Lower lobe of right lung (tissue), 2 donors: Measurements from ENCODE around the gene ZRANB2. TPM values are rescaled to one million over a fixed set of nuclear protein-coding genes. Genes with fewer than 3 reads are reported as not detected.

Experiments used
- ATAC-seq, 2 donors: fragments of 200-7000 bp; cut with Tn5 transposase; one replicate each; pipeline ENCODE4 v1.9.1; 2020 to 2022; ENCODE audit warnings: mild to moderate bottlenecking in 2 of 2, moderate library complexity in 2 of 2
- DNase-seq: peaks from one replicate; pipeline ENCODE4 v3.0.0-alpha.2; 2020
- H3K27ac ChIP-seq: fragments of 200-600 bp; one replicate; pipeline ENCODE4 v1.8.0; 2022
- H3K27me3 ChIP-seq: fragments of 200-600 bp; one replicate; pipeline ENCODE4 v1.8.0; 2022; ENCODE audit warnings: low read depth
- H3K36me3 ChIP-seq: fragments of 200-600 bp; one replicate; pipeline ENCODE4 v1.8.0; 2022; ENCODE audit warnings: mild to moderate bottlenecking
- H3K4me1 ChIP-seq: fragments of 200-600 bp; one replicate; pipeline ENCODE4 v1.8.0; 2022
- H3K4me3 ChIP-seq: fragments of 200-600 bp; one replicate; pipeline ENCODE4 v1.8.0; 2022; ENCODE audit warnings: mild to moderate bottlenecking
- H3K9me3 ChIP-seq: fragments of 200-600 bp; one replicate; pipeline ENCODE4 v1.8.0; 2022
- CTCF ChIP-seq: fragments of 200-600 bp; IDR thresholded peaks from one replicate; pipeline ENCODE4 v1.8.0; 2022; ENCODE audit warnings: antibody characterized with exemption, mild to moderate bottlenecking
- intact Hi-C: fragments of 100-400 bp; cut with DNase I; formaldehyde crosslinking; loops from one replicate; pipeline ENCODE4 v1.11.0; 2022
- total RNA-seq: library from RNA; stranded (reverse); fragmentation: NEBNext Ultra II Directional; extraction: Animal tissue kit (Norgen Biotek cat#: 25700); gene quantifications from one replicate; pipeline ENCODE4 v1.2.1, GENCODE V29; 2021
- donor health status: DM: no; HTN: yes; CAD: no; lungs with severe emphysema.

The ZRANB2 gene
- total RNA-seq, 1 donor from 2014 or later, result 85.2 TPM

- Histone ChIP-seq H3K36me3 (peaks cover 100% of the 10 kb centered on the region), H3K4me3 (no peak overlapping the region), H3K9me3 (no peaks in the 10 kb centered on the region), H3K27ac (no peak overlapping the region), H3K4me1 (no peaks in the 10 kb centered on the region), H3K27me3 (no peaks in the 10 kb centered on the region)
- intact Hi-C loops, result no loop called here
- no peak for DNase-seq
- no peak for ATAC-seq
- no peak for TF ChIP-seq CTCF
These were observed 12.3 kb downstream of the ZRANB2 start for GRCh38 chr1:71068325-71069240.

GRCh38 chr1:71054791-71055190 is 26.0 kb downstream of the ZRANB2 start:
- H3K4me3 ChIP-seq, result no peak overlapping the region
- DNase-seq (no peak), ATAC-seq (peak; percentile 11 to 19)
- TF ChIP-seq CTCF, result no peak
- no peaks in the 10 kb centered on the region for H3K27me3 ChIP-seq
- peaks cover 26% of the 10 kb centered on the region for H3K36me3 ChIP-seq
- no peaks in the 10 kb centered on the region for H3K4me1 ChIP-seq
- intact Hi-C loops, result no loop called here
- H3K27ac ChIP-seq, result no peak overlapping the region
- no peaks in the 10 kb centered on the region for H3K9me3 ChIP-seq

- no peaks in the 10 kb centered on the region for H3K9me3 ChIP-seq
- peak; percentile 41 to 63 for ATAC-seq
- H3K27ac ChIP-seq, result no peak overlapping the region
- no peak for DNase-seq
- no peak for TF ChIP-seq CTCF
- no peaks in the 10 kb centered on the region for H3K27me3 ChIP-seq
- intact Hi-C loops, result no loop called here
- H3K4me1 ChIP-seq, result no peaks in the 10 kb centered on the region
- H3K36me3 ChIP-seq, result peaks cover 22% of the 10 kb centered on the region
- H3K4me3 ChIP-seq, result no peak overlapping the region
These were observed 26.5 kb downstream of the ZRANB2 start for GRCh38 chr1:71054281-71054731.

- H3K4me3 ChIP-seq, result no peak overlapping the region
- H3K4me1 ChIP-seq, result no peaks in the 10 kb centered on the region
- ATAC-seq, result peak; percentile 40
- no peak for DNase-seq
- H3K27me3 ChIP-seq, result peaks cover 2% of the 10 kb centered on the region
- intact Hi-C loops, result no loop called here
- no peaks in the 10 kb centered on the region for H3K9me3 ChIP-seq
- H3K36me3 ChIP-seq, result peaks cover 18% of the 10 kb centered on the region
- no peak for TF ChIP-seq CTCF
- no peak overlapping the region for H3K27ac ChIP-seq
These were observed 27.1 kb downstream of the ZRANB2 start for GRCh38 chr1:71053758-71054157.

DNA sequence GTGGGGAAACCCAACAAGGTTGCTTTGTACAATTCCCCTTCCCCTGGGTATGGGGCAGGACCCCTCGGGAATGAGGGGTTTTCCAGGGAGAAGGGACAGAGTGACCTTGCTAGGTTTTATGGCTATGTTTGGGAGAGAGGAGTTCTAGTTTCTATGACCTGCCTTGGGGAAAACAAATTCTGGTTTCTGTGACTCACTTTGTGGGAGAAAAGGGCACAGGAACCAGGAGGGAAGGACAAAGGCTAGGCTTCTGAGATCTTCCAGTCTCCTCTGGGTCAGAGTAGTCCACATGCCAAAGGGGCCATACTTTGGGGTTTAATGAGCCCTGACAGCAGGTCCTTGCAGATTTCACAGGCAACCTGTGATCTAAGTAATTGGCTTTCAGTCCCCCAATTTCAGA is 27.7 kb downstream of the ZRANB2 start:
- intact Hi-C loops, result no loop called here

More for the DNA sequence above, 27.7 kb downstream of the ZRANB2 start:
- TF ChIP-seq CTCF, result no peak
- no peaks in the 10 kb centered on the region for H3K9me3 ChIP-seq
- H3K4me3 ChIP-seq, result no peak overlapping the region
- ATAC-seq (no peak), DNase-seq (no peak)
- H3K27ac ChIP-seq, result no peak overlapping the region
- peaks cover 7% of the 10 kb centered on the region for H3K27me3 ChIP-seq
- H3K36me3 ChIP-seq, result peaks cover 12% of the 10 kb centered on the region
- peaks cover under 1% of the 10 kb centered on the region for H3K4me1 ChIP-seq
